HG03159 (cell line): ENCODE measurements around the gene KLK2.
A peak's percentile ranks its signal among the peaks of the same experiment; 100 is the strongest.
"Not testable (repeated sequence)": the region's sequence is repeated elsewhere in the genome, so short reads cannot be mapped to it uniquely, and the experiment has no call there.

Experiments used
- ATAC-seq: cut with Tn5 transposase; IDR thresholded peaks from one replicate; pipeline ENCODE4 v1.9.1; 2021; ENCODE audit warnings: mild to moderate bottlenecking, moderate library complexity; ENCODE audit not compliant: unreplicated experiment

Gene KLK2

GRCh38 chr19:50891253-50891625 is 18.0 kb downstream of the KLK2 start:
- ATAC-seq = no peak

DNA sequence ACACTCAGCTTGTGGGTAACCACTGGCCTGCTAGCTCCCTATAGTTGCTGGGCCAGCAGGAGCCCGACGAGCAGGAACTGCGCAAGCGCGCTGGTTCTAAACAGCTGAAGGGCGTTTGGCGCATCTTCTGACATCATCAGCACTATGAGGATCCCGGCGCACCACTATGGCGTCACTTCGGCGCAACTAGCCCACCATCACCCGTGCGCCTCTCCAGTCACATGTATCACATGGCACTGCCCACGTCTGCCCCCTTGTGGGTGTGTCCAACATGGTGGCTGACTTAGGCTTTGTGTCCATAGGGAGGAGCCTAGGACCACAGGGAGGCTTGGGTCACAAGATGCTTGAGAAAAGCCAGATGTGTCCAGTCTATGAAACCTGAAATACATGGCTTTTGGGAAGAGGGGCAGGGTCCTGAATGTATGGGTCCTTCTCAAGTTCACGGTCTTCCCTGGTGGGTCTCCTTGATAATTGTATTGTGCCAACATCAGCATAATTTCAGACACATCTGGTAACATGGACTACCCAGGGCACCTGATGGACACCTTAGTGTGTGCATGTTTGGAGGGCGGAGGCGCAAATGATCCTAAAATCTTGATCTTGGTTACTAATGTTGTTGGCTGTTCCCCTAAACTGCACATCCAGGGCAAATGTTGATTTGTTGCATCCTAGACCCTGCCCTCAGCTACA is 20.0 kb downstream of the KLK2 start:
- no peak for ATAC-seq

DNA sequence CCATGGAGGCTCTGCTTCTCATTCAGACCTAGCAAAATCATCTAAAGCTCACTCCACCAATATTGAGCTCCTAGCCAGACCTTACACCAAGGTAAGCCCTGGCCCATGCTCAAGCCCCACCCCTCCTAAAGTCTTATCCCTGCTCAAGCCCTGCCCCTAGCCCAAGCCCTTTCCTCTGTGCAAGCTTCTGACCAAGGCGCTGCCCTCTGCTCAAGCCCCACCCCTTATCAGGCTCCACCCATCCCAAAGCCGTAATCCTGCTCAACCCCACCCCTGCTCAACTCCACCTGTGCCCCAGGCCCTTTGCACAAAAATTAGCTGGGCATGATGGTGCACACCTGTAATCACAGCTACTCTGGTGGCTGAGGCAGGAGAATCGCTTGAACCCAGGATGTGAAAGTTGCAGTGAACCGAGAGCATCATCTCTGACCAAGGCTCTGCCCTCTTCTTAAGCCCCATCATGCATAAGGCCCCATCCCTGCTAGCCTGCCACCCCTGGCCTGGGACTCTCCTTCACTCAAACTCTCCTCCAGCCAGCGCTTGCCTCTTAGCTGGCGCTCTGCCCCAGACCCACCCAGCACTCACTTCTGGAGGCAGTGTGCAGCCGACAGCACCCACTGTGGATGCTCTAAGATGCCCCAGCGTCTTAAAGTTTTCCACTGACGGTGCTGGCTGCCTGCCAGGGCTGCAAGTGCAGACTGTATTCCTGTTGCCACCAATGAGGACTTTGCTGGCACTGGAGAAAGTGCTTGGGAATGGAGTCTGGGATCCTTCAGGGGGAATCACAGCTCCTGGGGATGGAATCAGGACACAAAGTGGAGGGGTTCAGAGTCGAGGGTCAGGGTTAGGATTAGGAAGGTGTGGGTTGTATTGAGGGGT is 21.5 kb downstream of the KLK2 start:
- ATAC-seq = no peak

DNA sequence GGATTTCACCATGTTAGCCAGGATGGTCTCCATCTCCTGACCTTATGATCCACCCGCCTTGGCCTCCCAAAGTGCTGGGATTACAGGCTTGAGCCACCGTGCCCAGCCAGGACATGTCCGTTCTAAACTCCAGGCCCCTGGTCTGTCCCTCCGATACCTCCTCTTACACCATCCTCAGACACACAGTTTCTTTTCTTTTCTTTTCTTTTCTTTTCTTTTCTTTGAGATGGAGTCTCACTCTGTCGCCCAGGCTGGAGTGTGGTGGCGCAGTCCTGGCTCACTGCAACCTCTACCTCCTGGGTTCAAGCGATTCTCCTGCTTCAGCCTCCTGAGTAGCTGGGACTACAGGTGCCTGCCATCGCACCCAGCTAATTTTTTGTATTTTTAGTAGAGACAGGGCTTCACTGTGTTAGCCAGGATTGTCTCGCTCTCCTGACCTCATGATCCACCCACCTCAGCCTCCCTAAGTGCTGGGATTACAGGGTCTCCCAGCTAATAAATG is 22.9 kb downstream of the KLK2 start:
- ATAC-seq = not testable (repeated sequence)

DNA sequence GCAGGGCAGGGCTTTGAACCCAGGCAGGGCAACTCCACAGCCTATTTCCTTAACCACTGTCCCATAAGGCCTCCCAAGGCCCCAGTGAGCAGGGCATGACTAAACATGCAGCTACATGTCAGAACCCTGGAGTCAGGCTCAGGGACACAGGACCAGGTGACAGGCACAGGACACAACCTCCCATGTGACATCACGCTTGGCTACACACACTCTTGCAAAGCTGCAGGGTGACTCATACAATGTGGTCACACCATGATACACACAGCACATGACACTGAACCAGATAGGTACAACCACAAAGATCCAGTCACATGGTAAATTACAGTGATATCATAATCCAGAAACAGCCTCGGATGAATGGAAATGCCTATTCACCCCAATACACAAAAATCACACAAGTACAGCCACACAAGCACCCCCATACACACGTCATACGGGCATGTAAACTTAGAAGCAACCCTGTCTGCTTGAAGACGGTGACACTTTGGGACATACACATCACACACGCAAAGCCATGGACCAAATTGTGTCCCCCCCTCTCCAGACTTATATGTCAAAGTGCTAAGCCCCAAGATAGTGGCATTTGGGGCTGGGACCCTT is 23.5 kb downstream of the KLK2 start:
- ATAC-seq = peak; percentile 86

- ATAC-seq = peak; percentile 28
These were observed 24.0 kb downstream of the KLK2 start for GRCh38 chr19:50897191-50897607.

DNA sequence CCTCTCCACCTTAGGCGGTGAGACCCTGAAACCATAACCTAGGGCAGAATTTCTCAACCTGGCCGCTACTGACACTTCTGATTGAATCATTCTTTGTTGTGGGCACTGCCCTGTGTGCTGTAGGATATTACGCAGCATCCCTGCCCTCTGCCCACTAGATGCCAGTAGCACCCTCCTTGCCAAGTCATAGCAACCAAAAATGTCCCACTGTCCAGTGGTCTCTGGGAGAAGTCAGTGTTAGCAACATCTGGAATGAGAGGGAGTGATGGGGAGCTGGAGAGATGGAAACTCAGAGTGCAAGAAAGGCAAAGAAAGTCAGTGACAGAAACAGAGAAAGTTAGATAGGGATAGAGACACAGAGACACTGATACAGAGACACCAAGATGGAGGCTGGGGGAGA is 24.4 kb downstream of the KLK2 start:
- peak; percentile 5 for ATAC-seq

GRCh38 chr19:50898018-50898417 is 24.8 kb downstream of the KLK2 start:
- ATAC-seq = no peak

GRCh38 chr19:50899569-50899968 is 26.3 kb downstream of the KLK2 start:
- no peak for ATAC-seq

DNA sequence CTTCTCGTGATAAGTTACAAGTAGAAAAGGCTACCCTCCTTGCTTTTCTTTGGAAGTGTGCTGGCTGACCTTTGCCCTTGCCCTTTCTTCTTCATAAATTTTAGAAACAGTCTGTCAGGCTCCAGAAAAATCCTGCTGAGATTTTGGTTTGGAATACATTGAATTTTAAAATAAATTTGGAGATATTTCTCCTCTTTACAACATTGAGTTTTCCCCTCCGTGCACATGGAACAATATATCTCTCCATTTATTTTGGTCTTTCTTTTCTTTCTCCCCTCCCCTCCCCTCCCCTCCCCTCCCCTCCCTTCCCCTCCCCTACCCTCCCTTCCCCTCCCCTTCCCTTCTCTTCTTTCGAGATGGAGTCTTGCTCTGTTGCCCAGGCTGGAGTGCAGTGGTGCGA is 29.4 kb downstream of the KLK2 start:
- ATAC-seq = no peak

DNA sequence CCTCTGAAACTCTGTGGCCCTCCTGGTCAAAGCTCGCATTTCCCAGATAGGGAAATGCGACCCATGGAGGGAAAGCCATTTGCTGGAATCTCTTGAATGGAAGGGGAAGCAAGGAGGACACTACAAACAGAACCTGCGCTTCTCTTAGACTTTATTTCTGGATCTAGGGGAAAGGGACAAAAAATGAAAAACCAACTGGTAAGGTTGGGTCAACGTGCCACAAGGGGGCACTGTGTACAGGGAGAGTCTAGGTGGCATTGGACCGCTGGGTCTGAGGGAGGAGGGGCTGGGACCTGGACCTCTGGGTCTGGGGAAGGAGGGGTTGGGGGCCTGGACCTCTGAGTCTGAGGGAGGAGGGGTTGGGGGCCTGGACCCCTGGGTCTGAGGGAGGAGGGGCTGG is 33.0 kb downstream of the KLK2 start:
- no peak for ATAC-seq

- ATAC-seq = no peak
These were observed 35.1 kb downstream of the KLK2 start for GRCh38 chr19:50908336-50908735.

DNA sequence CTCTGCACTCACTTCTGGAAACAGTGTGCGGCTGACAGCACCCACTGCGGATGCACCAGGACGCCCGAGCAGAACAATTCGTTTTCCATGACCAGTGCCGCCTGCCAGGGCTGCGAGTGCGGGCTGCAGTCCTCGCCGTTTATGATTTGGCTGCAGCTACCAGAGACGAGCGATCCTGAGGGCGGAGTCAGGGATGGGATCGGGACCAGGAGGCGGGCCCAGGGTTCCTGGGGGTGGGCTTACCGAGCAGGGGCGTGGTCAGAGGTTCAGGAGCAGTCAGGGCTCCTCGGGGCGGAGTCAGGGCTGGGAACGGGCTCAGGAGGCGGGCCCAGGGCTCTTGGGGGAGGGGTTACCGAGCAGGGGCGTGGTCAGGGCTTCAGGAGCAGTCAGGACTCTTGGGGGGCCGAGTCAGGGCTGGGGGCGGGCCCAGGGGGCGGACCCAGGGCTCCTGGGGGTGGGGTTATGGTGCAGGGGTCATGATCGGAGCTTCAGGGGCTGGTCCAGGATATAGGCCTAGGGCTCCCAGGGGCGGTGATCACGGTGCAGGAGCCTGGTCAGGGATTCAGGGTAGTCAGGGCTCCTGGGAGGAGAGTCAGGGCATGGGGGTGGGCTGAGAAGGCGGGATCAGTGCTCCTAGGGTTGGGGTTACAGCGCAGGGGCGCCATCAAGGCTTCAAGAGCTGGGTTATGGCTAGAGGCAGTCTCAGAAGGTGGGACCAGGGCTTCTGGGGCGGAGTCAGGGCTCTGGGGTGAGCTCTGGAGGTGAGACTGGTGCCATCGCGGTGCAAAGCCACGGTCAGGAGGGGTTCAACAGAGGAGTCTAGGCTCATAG is 36.2 kb downstream of the KLK2 start:
- ATAC-seq = no peak

DNA sequence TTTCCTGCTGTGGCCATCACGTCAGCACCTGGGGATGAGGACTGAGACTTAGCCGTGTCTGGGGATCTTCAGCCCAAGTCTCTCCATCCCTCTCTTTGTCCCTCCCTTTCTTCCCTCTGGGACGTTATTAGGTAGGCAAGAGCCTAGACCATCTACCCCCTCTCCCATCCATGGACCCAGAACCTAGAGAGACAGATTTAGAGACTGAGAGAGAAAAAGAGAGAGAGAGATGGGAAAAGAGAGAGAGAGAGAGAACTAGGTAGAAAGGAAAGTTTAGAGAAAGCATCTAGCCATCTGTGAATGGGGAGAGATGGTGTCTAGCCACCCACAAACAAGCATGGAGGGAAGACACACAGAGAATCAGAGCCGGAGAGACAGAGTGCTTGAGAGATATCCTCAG is 37.5 kb downstream of the KLK2 start:
- no peak for ATAC-seq

DNA sequence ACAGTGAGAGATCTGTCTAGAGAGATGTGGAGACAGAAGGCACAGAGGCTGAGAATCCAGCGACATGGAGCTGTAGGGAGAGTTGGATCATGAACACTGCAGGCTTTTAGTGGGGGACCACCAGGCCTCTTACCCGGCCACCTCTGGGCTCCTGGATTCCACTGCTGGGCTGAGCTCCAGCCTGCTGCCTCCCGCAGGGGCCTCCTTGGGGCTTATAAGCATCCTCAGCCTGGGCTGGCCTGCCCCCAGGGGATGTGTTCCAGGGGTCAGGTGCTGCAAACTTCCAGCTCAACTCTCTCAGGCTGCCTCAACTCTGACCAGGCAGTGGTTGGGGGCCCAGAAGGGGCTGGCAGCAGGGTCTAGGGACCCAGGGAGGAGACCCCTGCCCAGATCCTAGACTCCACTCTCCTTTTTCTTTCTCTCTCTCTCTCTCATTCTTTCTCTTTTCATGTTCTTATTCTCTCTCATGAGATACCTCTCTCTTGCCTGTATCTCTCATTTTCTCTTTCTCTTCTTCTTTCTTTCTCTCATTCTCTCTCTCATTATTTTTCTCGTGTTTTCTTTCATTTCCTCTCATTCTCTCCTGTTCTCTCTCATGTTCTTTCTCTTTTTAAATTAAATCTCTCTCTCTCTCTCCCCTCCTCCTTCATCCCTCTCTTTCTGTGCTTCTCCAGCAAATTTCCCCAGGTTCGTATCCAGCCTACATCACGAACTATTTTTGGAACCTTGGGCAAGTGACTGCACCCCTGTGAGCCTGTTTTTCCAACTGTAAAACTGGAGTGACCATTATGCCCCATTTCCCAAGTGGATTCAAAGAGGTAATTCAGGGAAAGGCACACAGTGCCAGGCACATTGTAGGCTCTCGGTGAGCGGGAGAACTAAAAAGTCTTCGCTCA is 38.2 kb downstream of the KLK2 start, which contains the start of gene KLK4:
Gene KLK4 (minus strand): TSS at position 190 of the 896 bp plus-strand sequence. CDS start 657 bp downstream, outside the sequence.
- no peak for ATAC-seq

GRCh38 chr19:50912102-50912599 is 38.9 kb downstream of the KLK2 start:
- ATAC-seq = no peak

DNA sequence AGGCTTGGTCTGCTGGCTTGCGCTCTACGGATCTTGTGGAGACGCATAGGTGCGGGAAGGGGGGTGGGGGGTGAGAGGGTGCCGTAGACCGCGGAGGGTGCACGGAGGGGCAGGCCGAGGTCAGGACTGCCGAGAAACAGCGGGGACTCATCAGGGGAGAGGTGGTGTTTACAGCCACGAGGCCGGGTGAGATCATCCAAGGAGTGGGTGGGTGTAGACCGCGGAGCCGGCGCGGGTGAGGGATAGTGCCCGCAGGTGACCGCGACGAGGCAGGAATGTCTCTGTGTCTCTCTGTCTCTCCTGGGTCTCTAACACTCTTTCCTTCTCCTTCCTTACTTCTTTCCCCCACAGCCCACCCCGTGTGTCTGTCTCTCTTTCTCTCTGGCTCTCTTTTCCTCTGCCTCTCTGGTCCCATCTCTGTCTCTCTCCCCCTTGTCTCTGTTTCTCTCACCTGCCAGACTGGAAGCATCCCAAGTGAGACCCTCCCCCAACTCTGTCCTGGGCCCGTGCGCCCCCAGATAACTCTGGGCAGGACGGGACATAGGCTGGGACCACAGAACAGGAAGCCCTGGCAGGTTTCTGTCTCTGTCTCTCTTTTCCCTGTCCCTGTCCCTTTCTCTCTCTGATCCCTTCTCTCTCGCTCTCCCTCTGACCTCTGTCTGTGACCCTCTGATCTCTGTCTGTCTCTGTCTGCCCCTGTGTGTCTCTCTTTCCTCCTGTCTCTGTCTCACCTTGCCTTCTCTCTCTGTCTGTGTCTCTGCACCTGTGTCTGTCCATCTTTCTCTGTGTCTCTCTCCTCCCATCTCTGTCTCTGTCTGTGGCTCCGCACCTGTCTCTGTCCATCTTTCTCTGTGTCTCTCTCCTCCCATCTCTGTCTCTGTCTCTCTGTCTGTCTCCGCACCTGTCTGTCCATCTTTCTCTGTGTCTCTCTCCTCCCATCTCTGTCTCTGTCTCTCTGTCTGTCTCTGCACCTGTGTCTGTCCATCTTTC is 39.8 kb downstream of the KLK2 start:
- ATAC-seq = no peak

GRCh38 chr19:50916069-50916468 is 42.8 kb downstream of the KLK2 start:
- no peak for ATAC-seq
